Non-pigmented ciliary epithelial cell (primary cell): ENCODE results near the gene EPB41L1.

Experiments
- DNase-seq: peaks from one replicate; pipeline ENCODE4 v3.0.0-alpha.2; 2010; ENCODE audit warnings: low read depth

The EPB41L1 gene

DNA sequence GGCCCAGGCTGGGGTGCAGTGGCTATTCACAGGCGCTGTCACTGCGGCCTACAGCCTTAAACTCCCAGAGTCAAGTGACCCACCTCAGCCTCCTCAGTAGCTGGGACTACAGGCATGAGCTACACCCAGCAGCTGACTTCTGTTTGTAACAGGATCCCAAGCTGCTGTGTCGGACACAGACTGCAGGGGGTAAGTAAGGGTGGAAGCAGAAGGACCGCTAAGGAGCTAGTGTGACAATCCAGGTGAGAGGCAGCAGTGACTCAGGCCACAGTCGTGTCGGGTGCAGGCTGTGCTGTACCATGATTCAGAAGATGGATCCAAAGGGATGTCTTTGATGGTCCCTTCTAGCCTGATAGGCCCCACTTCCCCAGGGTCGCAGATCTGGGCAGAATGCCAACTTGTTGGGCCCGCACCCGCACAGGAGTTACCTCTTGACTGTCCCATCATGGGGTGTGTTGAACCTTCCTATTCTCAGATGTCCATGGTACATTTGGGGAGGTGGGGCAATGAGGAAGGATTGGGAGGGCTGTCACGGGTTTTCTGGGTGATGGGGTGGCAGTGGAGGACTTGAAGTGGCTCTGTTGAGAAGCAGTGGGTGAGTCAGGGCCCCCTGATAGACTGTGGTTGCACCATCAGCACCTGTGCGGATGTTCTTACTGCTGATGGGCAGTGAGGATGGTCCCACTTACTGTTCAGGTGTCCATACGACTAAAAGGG is 107.0 kb downstream of the EPB41L1 start:
- no peak for DNase-seq

DNA sequence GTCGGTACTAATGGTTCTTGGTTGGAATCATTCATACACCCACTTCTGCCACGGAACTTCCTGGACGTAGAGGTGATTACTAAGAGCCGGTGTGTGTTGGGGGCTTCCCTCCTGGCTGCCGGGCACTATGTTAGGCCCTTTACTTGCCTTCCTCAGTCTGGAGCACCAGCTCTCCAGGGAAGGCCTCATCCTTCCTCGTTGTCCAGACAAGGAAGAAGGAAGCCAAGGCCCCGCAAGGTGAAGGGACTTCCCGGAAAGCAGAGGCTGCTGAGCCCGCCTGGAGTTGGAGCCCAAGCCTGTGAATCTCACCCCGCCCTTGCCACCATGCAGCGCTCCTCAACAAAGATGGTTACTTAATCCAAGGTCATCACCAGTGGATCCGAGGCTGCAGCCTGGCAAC is 107.9 kb downstream of the EPB41L1 start:
- no peak for DNase-seq

DNA sequence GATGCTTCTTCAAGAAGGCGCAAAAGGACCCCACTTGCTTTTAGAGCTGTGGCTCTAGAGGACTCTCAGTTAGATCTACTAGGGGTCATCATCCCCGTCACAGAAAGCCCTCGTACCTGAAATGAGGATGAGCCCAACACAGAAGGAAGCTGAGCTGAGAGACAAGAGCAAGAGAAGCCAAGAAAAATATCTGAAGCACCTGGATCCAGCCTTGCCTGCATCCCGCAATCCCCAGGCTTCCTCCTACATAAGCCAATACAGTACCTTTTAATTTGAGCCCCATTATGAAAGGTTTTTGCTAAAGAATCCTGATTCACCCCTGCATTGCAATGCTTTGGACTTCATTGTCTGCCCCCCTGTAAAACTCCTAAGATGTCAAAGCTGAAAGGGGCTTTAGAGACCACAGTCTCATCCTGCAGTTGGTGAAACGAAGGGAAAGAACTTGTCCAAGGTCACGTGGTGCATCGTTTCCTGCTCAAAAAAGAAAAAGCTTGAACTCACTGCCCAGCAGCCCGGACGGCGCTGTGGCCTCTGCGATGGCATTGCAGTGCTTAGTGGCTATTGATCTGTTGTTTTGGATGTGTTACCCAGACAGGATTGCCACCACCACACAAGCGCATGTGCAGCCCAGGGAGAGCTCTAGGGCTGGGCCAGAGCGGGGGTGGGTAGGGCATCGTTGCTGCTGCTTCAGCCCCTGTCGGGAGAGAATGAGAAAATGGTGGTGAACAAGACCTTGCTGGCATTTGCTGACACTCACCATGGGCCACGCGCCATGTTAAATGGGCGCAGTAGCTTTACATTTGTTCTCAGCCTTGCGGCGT is 110.1 kb downstream of the EPB41L1 start:
- no peak for DNase-seq

DNA sequence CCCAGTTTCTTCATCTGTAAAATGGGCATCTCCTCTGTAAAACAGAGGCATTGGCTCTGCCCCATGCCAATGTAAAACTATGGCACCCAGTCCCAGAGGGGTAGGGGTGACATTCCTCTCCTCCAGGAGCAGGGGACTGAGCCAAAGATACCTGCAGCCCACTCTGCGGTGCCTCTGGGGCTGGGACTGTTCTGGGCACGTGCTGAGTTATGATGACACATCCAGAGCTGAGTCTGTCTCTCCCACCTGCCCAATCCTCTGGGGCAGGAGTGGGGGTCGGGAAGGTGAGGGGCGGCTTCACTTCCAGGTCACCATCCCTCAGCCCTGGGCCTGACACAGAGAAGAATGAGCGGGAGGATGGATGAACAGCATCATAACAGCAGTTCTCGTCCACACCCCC is 111.6 kb downstream of the EPB41L1 start:
- no peak for DNase-seq

DNA sequence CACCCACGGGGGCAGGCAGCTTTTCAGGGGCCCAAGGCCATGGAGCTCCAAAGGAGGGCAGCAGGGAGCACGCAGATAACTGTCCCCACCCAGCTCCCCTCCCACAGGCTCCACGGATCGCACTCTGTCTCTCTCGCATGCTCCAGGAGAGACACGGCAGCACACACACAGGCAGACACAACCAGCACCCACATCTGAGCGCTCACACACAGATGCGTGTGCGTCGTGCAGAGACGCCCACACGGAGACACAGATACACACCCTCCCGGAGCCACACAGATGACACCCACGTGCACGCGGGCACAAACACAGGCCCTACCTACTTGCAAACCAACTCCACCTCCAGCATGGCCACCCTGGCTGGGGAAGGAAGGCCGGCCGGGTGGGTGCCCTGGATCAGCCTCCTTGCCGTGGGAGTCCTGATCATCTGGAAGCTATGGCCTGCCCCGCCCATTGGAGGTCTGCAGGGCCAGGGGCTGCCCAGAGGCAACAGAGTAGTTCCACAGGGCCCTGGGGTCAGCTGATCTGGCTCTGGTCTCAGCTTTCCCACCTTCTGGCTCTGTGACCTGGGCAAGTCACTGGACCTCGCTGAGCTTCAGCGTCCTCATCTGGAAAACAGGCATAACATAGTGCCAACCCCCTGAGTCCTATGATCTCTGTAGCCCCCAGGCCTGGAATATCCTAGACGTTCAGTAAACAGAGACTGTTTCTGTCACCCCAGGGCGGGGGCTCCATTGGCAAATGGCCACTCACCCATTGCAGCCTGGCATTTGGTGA is 113.3 kb downstream of the EPB41L1 start:
- no peak for DNase-seq

DNA sequence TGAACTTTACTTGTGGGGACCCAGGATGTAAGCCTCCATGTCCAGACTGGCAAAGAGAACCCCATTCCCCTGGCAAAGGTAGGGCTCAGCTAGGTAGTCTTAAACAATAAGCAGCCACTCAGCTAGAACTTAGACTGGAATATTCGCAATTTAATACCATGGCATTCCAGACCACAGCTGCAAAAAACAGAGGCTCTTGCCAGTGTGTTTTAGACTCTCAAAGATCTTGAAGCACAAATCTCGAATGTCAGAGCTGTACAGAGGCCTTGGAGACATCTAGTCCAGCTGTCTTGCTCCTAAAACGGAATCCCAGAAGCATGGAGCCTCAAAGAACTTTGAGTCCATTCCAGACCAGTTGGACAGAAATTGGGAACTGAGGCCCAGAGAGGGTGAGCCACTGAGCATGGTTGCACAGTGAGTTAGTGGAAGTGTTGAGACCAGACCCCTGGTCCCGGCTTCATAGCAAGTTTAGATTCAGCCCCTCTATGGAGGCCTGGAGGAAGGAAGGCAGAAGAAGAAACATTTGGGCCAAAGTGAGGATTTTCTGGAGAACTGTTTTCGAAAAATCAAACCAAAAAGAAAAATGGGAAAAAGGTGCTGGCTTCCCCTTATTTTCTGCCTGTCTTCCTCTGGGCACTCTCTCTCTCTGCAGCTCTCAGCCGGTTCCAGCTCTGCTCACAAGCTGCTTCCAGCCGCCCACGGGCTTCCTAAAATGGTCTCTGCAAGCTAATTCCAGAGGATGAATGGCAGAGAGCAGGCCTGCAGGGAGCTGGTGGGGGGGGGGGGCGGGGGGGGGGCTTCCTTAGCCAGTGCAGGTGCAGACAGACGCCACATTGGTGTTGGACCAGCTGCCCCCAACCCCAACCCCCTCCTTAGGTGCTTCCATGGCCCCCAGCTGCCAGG is 114.2 kb downstream of the EPB41L1 start:
- DNase-seq: no peak

DNA sequence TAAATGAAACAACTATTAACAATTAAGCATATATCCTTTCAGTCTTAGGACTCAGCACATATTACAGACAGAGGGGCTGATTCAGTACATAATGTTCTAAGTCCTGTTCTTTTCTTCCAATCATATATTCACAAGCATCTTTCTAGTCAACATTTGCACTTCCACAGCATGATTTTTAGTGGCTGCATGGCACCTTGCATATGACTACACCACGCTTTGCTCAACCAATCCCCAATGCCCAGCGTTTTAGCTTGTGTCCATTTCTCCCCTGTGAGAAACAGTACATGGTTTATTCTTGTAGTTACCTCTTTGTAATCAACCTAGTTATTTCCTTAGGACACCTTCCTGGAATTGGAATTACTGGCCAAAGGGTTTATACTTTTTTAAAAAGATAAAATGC is 115.0 kb downstream of the EPB41L1 start:
- DNase-seq: no peak

DNA sequence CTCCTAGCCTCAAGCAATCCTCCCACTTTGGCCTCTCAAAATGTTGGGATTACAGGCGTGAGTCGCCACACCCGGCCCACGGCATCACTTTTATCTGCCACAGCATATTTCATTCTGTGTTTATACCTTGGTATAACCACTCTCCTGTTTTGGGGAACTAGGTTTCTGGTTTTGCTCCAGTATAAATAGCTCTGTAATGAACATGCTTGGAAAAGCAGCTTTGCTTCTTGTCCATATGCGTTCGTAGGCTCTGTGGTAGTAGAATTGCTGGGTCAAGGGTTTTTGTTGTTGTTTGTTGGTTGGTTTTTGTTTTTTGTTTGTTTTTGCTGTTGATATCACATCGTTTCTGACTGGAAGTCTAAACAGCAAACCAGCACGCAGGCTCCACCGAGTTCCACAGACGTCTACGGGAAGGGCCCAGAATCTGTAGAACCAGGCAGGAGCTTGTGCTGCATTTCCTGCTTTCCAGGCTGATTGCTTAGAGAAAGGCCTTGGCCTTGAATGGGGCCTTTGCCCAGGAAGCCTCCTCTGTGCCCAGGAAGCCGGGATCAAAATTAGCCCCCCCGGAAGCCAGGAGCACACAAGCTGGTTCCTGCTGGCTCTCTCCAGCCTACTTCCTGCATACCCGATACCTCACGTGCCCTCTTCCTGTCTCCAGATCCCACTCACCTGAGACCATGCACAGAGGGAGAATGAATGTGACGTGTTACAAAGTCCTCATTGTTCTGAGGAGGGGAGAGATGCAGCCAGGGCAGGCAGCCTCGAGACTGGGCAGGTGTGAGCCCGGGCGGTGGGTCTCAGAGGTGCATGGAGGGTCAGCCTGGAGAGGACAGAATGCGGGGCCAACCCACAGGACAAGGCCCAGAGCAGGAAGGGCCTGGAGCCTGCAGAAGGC is 116.5 kb downstream of the EPB41L1 start:
- no peak for DNase-seq

DNA sequence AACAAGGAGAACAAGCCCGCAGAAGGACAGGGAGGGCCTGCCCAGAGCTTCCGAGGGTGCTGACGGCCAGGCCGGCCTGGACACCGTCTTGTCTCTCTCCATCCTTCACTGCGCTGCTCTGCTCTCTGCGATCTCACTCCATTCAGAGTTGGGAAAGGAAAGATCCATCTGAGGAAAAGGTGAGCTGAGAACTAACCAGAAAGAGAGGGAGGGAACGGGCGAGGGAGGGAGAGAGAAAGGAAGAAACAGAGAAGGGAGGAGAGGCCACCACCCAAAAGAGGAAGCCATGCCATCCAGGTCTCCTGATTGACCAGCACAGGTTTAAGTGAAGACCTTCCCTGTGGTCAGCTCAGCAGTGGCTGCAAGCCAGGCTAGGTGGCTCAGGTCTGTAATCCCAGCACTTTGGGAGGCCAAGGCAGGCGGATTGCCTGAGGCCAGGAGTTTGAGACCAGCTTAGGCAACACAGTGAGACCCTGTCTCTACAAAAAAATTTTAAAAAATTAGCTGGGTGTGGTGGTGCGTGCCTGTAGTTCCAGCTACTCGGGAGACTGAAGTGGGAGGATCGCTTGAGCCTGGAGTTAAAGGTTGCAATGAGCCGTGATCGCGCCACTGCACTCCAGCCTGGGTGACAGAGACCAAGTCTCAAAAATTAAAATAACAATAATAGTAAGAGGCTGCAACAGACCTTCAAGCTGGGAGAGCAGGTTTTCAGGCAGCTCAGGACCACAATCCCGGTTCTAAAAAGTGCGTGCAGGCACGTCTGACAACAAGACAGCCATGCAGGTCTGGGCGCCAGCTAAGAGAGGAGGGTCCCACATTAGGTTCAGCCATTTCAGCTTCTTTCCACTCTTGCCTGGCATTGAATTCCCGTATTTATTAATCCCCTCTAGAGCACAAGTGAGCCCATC is 117.4 kb downstream of the EPB41L1 start:
- DNase-seq: no peak

DNA sequence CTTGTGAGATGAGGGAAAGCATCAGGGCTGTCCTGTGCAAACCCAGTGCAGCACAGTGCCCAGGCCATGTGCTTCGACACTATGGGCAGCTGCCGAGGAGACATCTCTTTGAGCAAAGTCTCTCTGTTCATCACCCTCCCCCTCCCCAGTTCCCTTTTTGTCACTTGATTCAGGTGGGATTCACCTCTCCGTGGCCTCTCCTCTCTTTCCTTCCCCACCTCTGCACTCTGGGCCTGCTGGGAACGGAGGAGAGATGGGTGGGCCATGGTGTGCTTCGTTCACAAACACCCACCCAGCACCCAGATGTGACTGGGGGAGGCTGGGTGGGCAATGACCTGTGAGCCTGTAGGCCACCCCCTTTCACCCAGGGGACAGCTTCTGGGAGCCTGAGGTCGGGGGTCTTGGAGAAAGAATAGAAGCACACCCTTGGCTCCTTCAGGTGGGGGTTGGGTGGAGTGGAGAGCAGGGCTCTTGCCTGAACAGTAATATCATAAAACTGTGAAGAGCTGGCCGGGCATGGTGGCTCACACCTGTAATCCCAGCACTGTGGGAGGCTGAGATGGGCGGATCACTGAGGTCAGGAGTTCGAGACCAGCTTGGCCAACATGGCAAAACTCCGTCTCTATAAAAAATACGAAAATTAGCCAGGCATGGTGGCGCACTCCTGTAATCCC is 118.1 kb downstream of the EPB41L1 start:
- DNase-seq: no peak

DNA sequence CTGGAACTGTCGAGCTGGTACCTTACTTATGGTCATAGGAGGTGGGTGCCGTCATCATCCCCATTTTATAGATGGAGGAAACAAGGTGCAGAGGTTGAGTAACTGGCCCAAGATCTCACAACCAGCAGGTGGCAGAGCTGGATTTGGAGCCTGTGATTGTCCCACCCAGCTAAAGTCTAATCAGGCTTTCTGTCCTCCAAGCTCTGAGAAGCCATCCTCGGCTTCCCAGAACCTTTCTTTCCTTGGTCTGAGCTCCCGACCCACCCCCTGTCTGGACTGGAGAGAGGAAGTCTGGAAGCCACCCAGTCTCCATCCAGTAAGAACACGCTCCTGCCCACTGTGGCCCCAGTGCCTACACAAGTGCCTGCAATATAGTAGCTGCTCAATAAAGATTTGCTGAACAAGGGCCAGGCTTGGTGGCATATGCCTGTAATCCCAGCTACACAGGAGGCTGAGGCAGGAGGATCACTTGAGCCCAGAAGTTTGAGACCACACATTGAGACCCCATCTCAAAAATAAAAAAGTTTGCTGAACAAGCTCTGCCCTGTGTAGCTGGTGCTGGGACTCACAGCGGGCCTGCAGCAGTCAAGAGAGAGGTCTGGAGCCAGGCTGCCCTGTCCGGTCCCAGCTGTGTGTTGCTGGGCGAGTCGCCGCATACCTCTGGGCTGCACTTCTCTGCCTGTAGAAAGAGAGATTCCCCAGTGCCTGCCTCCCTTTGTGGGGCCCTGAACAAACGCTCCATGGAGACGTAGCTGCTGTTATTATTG is 119.1 kb downstream of the EPB41L1 start:
- no peak for DNase-seq

DNA sequence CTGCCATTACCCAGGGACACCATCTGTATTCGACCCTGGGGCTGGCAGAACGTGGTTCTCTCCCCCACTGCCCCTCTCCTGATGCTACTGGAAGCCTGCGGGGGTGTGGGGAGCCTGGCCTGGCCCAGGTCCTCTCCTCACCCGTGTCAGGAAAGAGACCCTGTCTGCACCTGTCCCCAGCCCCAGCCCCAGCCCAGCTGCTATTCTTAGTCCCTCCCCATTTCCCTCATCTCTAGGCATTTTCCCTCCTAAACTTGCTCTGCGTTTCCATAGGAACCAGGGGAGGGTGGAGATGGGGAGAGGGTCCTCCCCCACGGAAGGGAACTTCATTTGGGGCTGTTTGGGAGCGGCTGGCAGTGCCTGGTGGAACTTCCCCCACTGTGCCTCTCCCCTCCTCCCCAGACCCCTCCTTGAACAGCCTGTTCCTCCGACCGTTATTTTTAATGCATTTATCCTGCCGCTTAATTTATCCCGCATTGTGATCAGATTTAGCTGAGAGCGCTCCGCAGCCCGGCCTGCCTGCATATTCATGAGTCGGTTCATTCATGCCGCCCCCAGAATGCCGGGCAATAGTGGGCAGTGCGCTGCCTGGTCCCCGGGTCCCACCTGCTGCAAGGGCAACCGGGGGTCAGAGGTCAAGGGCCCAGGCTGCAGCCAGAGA is 119.8 kb downstream of the EPB41L1 start:
- no peak for DNase-seq

DNA sequence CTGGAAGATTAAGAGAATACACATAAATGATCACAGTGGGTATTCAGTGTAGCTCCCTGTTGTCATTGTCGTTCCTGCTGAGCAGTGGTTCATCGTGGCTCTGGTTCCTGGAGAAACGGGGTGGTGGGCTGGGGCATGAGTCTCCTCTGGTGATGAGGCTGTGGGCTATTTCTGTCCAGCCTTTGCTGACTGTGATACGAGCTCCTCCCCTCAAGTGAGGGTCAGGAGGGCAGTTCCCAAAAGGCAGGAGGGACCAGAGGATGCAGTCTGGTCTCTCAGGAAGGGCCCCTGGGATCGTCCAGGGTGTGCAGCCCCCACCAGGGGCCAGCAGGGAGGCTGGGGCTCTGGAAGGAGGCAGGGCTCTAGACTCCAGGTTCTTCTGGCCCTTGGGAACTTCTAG is 120.5 kb downstream of the EPB41L1 start:
- no peak for DNase-seq

DNA sequence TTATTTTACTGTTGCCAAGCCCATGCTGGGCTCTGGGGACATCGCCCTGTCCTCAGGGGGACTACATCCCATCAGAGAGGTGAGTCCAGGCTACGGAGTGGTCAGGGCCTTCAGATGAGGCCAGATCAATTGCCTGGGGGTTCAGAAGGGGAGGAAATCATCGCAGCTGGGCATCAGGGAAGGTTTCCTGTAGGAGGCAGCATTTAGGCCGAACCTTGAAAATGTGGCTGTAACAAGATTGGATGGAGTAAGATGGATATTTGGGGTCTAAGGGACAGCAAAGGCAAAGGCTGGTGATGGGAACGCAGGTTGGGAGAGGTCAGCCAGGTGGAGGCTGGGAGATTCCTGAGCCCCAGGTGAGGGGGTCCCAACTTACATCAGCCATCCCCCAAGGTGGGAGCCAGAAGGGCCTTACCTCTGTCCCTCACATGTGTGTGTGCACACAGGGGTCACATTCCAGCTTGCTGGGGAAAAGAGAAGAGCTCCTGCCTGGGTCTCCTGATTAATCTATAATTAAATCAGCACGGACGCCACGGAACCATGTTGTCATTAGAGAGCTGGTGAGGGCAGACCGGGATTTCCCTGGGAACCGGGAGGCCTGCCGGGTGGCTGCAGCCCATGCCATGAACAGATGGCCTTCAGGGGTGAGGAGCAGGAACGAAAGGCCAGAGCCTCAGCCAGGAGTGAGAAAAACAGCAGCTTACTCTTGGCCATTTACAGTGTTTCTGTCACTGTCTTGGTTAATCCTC is 121.1 kb downstream of the EPB41L1 start:
- no peak for DNase-seq

DNA sequence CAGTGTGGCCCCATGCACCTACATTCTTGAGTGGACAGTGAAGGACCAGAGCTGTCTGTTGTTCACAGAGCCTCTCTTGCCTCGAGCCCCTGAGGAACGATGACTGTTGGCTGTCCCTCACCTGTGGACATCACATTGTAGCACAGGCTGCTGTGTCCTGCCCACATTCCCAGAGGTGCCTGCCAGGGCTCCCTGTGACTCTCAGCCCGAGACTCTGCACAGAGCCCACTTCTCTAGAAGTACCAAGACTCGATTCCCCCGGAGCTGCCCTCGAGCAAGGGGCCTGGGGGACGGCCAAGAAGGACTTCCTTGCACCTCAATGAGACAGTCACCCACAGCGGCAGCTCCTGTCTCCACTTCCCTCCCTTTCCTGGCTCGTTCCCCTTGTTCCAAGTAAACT is 123.0 kb downstream of the EPB41L1 start:
- no peak for DNase-seq

DNA sequence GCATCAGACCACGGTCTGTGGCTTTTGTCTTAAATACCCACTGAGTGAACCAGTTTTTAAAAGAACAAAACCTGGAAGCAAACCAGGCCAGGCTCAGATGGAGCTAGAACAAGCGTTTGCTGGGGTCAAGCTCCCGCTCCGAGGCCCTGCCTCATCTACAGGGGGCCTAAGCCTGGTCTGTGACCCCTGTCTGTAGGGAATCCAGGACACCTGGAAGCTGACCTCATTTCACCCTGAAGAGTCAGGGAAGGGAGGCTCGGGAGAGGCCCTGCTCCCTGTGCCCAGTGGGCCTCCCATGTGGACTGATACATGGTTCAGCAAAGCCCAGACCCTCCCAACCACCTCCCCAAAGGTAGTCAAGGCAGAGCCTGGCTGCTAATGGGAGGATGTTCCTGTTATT is 124.8 kb downstream of the EPB41L1 start:
- DNase-seq: no peak

DNA sequence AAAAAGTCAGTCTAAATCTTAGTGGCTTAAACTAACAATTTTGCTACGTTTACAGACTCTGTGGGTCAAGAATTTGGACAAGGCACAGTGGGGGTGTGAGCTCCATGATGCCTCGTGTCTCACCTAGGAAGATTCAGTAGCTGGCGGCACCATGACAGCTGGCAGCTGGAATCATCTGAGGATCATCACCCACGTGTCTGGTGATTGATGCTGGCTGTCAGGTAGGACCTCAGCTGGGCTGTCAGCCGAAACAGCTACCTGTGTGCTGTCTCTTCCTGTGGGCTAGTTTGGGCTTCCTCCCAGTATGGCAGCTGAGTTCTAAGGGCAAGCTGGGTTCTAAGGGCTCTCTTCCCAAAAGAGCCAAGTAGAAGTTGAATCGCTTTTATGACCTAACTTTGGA is 125.2 kb downstream of the EPB41L1 start:
- no peak for DNase-seq
